HG02642 (cell line): Measurements from ENCODE around the gene TGFBR2.
A peak's percentile ranks its signal among the peaks of the same experiment; 100 is the strongest.
"Not testable (repeated sequence)": the region's sequence is repeated elsewhere in the genome, so short reads cannot be mapped to it uniquely, and the experiment has no call there.

Source experiments
- ATAC-seq: cut with Tn5 transposase; IDR thresholded peaks from one replicate; pipeline ENCODE4 v1.9.1; 2021; ENCODE audit warnings: mild to moderate bottlenecking; ENCODE audit not compliant: unreplicated experiment, poor library complexity

The TGFBR2 gene

GRCh38 chr3:30617653-30618052 lies 11.3 kb downstream of the TGFBR2 start:
- no peak for ATAC-seq

- no peak for ATAC-seq
Measured at GRCh38 chr3:30618526-30618925, 12.1 kb downstream of the TGFBR2 start.

- ATAC-seq: no peak
Measured at GRCh38 chr3:30619318-30619717, 12.9 kb downstream of the TGFBR2 start.

- ATAC-seq: no peak
Measured at GRCh38 chr3:30620402-30621360, 14.3 kb downstream of the TGFBR2 start.

- no peak for ATAC-seq
Measured at GRCh38 chr3:30621576-30621975, 15.2 kb downstream of the TGFBR2 start.

GRCh38 chr3:30622047-30622545 lies 15.7 kb downstream of the TGFBR2 start:
- ATAC-seq: no peak

GRCh38 chr3:30622790-30623189 lies 16.4 kb downstream of the TGFBR2 start:
- no peak for ATAC-seq

GRCh38 chr3:30623351-30623750 lies 16.9 kb downstream of the TGFBR2 start:
- ATAC-seq: no peak

- not testable (repeated sequence) for ATAC-seq
Measured at GRCh38 chr3:30624480-30624879, 18.1 kb downstream of the TGFBR2 start.

- no peak for ATAC-seq
Measured at GRCh38 chr3:30625541-30626438, 19.4 kb downstream of the TGFBR2 start.

- no peak for ATAC-seq
Measured at GRCh38 chr3:30626443-30627180, 20.2 kb downstream of the TGFBR2 start.

GRCh38 chr3:30628205-30628900 lies 22.0 kb downstream of the TGFBR2 start:
- no peak for ATAC-seq

- ATAC-seq: no peak
Measured at GRCh38 chr3:30628901-30629590, 22.6 kb downstream of the TGFBR2 start.

- no peak for ATAC-seq
Measured at GRCh38 chr3:30629746-30630145, 23.3 kb downstream of the TGFBR2 start.

- ATAC-seq: no peak
Measured at GRCh38 chr3:30630238-30631030, 24.0 kb downstream of the TGFBR2 start.

GRCh38 chr3:30631243-30631904 lies 25.0 kb downstream of the TGFBR2 start:
- peak; percentile 45 for ATAC-seq

GRCh38 chr3:30632065-30632464 lies 25.7 kb downstream of the TGFBR2 start:
- no peak for ATAC-seq

GRCh38 chr3:30632521-30632920 lies 26.1 kb downstream of the TGFBR2 start:
- no peak for ATAC-seq
